ACC112 (cell line): ENCODE measurements around the gene NSUN4.
"Not testable (repeated sequence)": the region's sequence is repeated elsewhere in the genome, so short reads cannot be mapped to it uniquely, and the experiment has no call there.

Source experiments
- H2AFZ ChIP-seq: fragments of 200-600 bp; sonication (generic); one replicate; pipeline ENCODE4 v1.6.0; 2017; ENCODE audit warnings: antibody characterized with exemption, low read length; ENCODE audit not compliant: unreplicated experiment
- H3K27ac ChIP-seq: fragments of 200-600 bp; sonication (generic); 2 replicates; pipeline ENCODE4 v1.5.1; 2014; ENCODE audit warnings: low read depth, mild to moderate bottlenecking, antibody characterized with exemption, low read length, moderate library complexity
- H3K27me3 ChIP-seq: fragments of 200-600 bp; sonication (generic); 2 replicates; pipeline ENCODE4 v1.6.1; 2014; ENCODE audit warnings: mild to moderate bottlenecking, antibody characterized with exemption, low read length, moderate library complexity, mixed read lengths; ENCODE audit not compliant: insufficient read depth
- H3K36me3 ChIP-seq: fragments of 200-600 bp; sonication (generic); 2 replicates; pipeline ENCODE4 v1.6.1; 2016; ENCODE audit warnings: mild to moderate bottlenecking, antibody characterized with exemption, low read length, moderate library complexity, mixed read lengths; ENCODE audit not compliant: insufficient read depth
- H3K4me1 ChIP-seq: fragments of 200-600 bp; sonication (generic); one replicate; pipeline ENCODE4 v1.6.1; 2016; ENCODE audit warnings: low read length, mixed read lengths; ENCODE audit not compliant: insufficient read depth, unreplicated experiment, control insufficient read depth
- H3K4me3 ChIP-seq: fragments of 200-600 bp; sonication (generic); 2 replicates; pipeline ENCODE4 v1.5.1; 2014; ENCODE audit warnings: mild to moderate bottlenecking, low read depth, low read length
- H3K79me2 ChIP-seq: fragments of 200-600 bp; sonication (generic); one replicate; pipeline ENCODE4 v1.6.0; 2016; ENCODE audit warnings: low read length; ENCODE audit not compliant: control insufficient read depth, unreplicated experiment, insufficient read depth

NSUN4 gene

GRCh38 chr1:46343351-46343695 lies 2.7 kb downstream of the NSUN4 start:
- no peak overlapping the region for H2AFZ ChIP-seq
- no peak overlapping the region for H3K4me3 ChIP-seq
- H3K27me3 ChIP-seq, result no peaks in the 10 kb centered on the region
- peaks cover 15% of the 10 kb centered on the region for H3K4me1 ChIP-seq
- peaks cover 19% of the 10 kb centered on the region for H3K79me2 ChIP-seq
- no peak overlapping the region for H3K27ac ChIP-seq
- no peaks in the 10 kb centered on the region for H3K36me3 ChIP-seq

DNA sequence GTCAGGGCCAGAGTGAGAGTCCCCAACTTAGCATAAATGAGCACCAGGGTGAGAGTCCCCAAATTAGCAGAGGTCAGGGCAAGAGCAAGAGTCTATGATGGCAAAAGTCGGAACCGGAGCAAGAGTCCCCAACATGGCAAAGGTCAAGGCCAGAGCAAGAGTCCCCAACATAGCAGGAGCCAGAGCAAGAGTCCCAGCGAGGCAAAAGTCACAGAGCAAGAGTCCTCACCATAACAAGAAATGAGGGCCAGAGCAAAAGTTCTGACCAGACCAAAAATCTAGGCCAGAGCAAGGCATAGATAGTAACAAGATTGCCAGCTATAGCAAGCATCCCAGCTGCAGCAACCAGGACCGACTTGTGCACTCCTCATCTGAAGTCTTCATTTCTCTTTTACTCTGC lies 3.1 kb downstream of the NSUN4 start:
- Histone ChIP-seq H3K27ac (no peak overlapping the region), H2AFZ (no peak overlapping the region), H3K4me3 (no peak overlapping the region), H3K36me3 (no peaks in the 10 kb centered on the region), H3K4me1 (peaks cover 15% of the 10 kb centered on the region), H3K79me2 (peaks cover 19% of the 10 kb centered on the region), H3K27me3 (no peaks in the 10 kb centered on the region)

DNA sequence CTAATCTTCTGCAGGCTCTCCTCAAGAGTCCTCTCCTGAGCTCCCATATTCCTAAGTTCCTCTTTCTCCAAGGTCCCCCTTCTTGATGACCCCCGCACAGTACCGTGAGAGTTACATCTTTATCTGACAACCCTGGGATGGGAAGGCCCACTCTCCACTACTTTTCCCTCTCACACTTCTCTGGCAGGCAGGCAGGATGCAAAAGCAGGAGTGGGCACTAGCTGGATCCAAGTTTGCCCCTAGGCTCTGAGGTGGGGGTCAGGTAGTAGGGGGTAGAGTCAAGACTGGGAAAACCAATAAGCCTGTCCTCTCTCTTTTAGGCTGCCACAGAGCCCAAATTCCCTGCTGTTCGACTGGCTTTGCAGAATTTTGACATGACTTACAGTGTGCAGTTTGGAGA lies 3.9 kb downstream of the NSUN4 start:
- H3K36me3 ChIP-seq, result no peaks in the 10 kb centered on the region
- H3K4me3 ChIP-seq, result no peak overlapping the region
- peaks cover 20% of the 10 kb centered on the region for H3K79me2 ChIP-seq
- H3K4me1 ChIP-seq, result peaks cover 15% of the 10 kb centered on the region
- no peaks in the 10 kb centered on the region for H3K27me3 ChIP-seq
- H2AFZ ChIP-seq, result no peak overlapping the region
- H3K27ac ChIP-seq, result no peak overlapping the region

DNA sequence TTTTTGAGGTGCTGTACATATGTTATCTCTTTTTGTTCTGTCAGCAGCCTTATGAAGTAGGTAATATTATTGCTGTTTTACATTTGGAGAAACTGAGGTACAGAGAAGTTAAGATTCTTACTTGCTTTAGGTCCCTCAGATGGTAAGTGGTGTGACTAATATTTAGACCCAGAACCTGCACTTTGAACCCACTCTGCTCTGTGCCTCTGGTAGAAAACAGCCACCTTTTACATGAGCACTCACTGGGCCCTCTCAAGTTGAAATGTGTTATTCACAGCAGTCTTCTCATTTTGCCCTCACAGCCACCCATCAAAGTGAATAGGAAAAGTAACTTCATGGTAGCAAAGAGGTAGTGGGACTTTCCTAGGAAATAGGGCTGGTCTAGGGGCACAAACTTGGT lies 4.7 kb downstream of the NSUN4 start:
- H3K4me3 ChIP-seq, result no peak overlapping the region
- 0 out of 2 replicates have a peak, but pooled peaks cover under 1% of the 10 kb centered on the region for H3K36me3 ChIP-seq
- H3K27me3 ChIP-seq, result no peaks in the 10 kb centered on the region
- H3K27ac ChIP-seq, result no peak overlapping the region
- H3K4me1 ChIP-seq, result peaks cover 15% of the 10 kb centered on the region
- H2AFZ ChIP-seq, result no peak overlapping the region
- H3K79me2 ChIP-seq, result peaks cover 23% of the 10 kb centered on the region

- H3K27ac ChIP-seq, result no peak overlapping the region
- H3K4me1 ChIP-seq, result no peaks in the 10 kb centered on the region
- no peak overlapping the region for H2AFZ ChIP-seq
- peaks cover 23% of the 10 kb centered on the region for H3K36me3 ChIP-seq
- peaks cover 3% of the 10 kb centered on the region for H3K79me2 ChIP-seq
- H3K4me3 ChIP-seq, result no peak overlapping the region
- no peaks in the 10 kb centered on the region for H3K27me3 ChIP-seq
Measured at GRCh38 chr1:46352363-46352762, 11.8 kb downstream of the NSUN4 start.

DNA sequence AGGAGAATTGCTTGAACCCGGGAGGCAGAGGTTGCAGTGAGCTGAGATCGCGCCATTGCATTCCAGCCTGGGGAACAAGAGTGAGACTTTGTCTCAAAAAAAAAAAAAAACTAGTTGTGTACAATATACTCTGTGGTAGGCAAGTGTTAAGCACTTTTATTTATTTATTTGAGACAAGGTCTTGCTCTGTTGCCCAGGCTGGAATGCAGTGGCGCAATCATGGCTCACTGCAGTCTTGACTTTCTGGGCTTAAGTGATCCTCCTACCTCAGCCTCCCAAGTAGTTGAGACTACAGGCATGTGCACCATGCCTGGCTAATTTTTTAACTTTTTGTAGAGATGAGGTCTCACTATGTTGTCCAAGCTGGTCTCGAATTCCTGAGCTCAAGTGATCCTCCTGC lies 15.3 kb downstream of the NSUN4 start:
- H3K27me3 ChIP-seq, H2AFZ ChIP-seq, H3K27ac ChIP-seq, H3K79me2 ChIP-seq, H3K4me1 ChIP-seq, H3K4me3 ChIP-seq: not testable (repeated sequence)
- peaks cover 22% of the 10 kb centered on the region for H3K36me3 ChIP-seq

DNA sequence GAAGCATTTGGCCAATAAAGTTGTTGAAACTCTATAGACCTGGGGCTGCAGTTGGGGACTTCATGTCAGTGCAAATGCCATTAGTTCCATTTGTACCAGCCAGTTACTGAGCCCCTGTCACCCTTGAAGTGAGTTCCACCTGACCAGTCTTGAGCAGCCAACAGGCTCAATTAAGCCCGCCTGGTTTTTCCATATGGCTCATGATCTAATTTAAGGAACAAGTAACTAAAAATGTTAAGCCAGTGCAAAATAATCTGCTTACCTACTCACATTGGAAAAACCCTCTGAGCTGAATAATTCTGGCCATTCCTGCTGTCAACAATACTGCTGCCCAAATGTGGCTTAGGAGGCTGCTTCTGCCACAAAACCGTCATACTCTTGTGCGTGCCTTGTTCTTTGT lies 21.6 kb downstream of the NSUN4 start:
- Histone ChIP-seq H3K27ac (no peak overlapping the region), H3K27me3 (no peaks in the 10 kb centered on the region), H3K79me2 (no peaks in the 10 kb centered on the region), H3K4me3 (no peak overlapping the region), H3K4me1 (no peaks in the 10 kb centered on the region), H3K36me3 (peaks cover 27% of the 10 kb centered on the region), H2AFZ (no peak overlapping the region)

GRCh38 chr1:46363121-46363520 lies 22.5 kb downstream of the NSUN4 start:
- Histone ChIP-seq H3K27me3 (no peaks in the 10 kb centered on the region), H3K4me1 (no peaks in the 10 kb centered on the region), H3K79me2 (no peaks in the 10 kb centered on the region), H3K36me3 (peaks cover 27% of the 10 kb centered on the region), H2AFZ (no peak overlapping the region), H3K27ac (no peak overlapping the region), H3K4me3 (no peak overlapping the region)

DNA sequence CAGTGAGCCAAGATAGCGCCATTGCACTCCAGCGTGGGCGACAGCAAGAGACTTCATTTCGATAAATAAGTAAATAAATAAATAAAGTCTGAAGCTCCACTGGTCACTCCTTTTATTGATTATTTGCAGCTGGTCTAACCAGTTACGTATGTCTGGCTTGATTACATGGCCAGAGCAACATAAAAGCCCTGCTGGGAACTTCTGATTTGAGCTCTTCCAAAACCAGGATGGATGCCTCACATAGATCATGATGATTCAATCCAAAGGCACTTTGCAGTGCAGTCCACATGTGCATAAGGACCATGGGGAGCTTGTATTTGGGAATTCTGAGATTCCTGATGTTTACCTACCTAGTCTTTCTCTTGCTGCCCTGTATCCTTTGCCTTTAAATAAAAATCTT lies 24.0 kb downstream of the NSUN4 start:
- H3K4me1 ChIP-seq, result no peaks in the 10 kb centered on the region
- H3K79me2 ChIP-seq, result no peaks in the 10 kb centered on the region
- H3K27ac ChIP-seq, result no peak overlapping the region
- H3K36me3 ChIP-seq, result peaks cover 27% of the 10 kb centered on the region
- no peak overlapping the region for H2AFZ ChIP-seq
- no peaks in the 10 kb centered on the region for H3K27me3 ChIP-seq
- H3K4me3 ChIP-seq, result no peak overlapping the region

GRCh38 chr1:46365796-46366195 lies 25.2 kb downstream of the NSUN4 start:
- not testable (repeated sequence) for H3K4me1 ChIP-seq, H2AFZ ChIP-seq, H3K27ac ChIP-seq, H3K79me2 ChIP-seq, H3K4me3 ChIP-seq, H3K27me3 ChIP-seq
- peaks cover 24% of the 10 kb centered on the region for H3K36me3 ChIP-seq

GRCh38 chr1:46367072-46367471 lies 26.5 kb downstream of the NSUN4 start:
- Histone ChIP-seq H3K4me1 (no peaks in the 10 kb centered on the region), H3K79me2 (no peaks in the 10 kb centered on the region), H3K27ac (no peak overlapping the region), H3K27me3 (no peaks in the 10 kb centered on the region), H2AFZ (no peak overlapping the region), H3K36me3 (peaks cover 15% of the 10 kb centered on the region; the same call in 1 of the 2 replicates), H3K4me3 (no peak overlapping the region)

DNA sequence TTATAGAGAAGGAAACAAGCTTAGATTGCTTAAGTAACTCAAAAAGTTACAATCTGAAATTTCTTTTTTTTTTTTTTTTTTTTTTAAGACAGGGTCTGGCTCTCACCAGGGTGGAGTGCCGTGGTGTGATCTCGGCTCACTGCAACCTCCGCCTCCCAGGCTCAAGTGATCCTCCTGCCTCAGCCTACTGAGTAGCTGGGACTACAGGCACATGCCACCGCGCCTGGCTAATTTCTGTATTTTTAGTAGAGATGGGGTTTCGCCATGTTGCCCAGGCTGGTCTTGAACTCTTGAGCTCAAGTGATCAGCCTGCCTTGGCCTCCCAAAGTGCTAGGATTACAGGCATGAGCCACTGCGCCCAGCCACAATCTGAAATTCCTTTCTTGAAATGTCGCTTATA lies 27.1 kb downstream of the NSUN4 start:
- peaks cover 10% of the 10 kb centered on the region; the same call in 1 of the 2 replicates for H3K36me3 ChIP-seq
- H3K4me3 ChIP-seq, H3K27ac ChIP-seq, H3K27me3 ChIP-seq, H2AFZ ChIP-seq, H3K79me2 ChIP-seq, H3K4me1 ChIP-seq: not testable (repeated sequence)
